ENCODE measurements around the gene PLCB2. TPM values are rescaled to one million over a fixed set of nuclear protein-coding genes. Genes with fewer than 3 reads are reported as not detected.

PLCB2 gene
- polyA plus RNA-seq, 1 of the 3 experiments (the other 2 are of a cell fraction), result 0.15 TPM

GRCh38 chr15:40348474-40348870 lies 40.7 kb upstream of the PLCB2 start:
- ChIA-PET POLR2A (no interaction called here), CTCF (interaction anchor here (70.6 kb wide), 1 partner anchor 34 kb away, joined by 2194 read pairs; the partner anchor contains the start of genes ANKRD63, CCDC9B, INAFM2 and PLCB2)

DNA sequence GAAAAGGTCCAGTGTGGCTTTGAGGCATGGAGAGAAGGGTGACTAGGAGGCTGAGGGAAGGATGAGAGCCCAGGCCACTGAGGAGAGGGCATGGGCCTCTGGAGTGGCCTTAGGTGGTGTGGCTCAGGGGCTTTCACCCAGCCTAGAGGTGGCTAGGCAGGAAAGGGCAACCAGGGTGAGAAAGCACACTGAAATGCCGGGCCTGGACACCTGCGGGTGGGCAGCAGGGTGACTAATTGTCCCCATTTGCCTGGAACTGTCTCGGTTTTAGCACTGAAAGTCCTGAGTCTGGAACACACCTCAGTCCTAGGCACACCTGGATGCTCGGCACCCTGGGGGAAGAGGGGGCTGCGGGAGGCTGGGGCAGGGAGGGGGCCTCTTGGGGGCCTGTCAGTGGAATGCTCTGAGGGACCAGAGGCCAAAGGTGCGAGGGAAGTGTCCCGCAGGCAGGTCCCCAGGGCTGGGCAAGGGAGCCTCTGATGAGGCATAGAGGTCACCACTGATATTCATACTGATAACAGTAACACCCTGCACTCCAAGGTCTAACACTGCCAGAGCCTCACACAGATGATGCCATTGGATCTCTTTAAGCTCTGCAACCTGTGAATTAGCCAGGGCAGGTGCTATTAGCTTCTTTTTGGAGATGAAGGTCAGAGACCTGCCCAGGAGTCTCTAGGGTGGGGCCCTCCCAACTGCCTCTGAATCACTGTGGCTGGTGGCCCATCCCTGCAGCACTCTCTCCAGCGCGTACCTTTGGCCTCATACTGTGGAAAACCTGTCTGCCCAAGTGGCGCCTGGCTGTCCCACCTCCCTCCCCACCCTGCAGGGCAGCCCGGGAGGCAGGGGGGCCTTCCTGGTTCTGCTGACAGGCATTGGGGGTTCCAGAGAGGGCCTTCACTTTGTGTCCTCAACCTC lies 40.1 kb upstream of the PLCB2 start:
- no peak overlapping the region for H3K4me2 ChIP-seq
- WGBS (ENCODE audit: low lambda C conversion rate), result 79% methylated on average over 7 of the region's 11 CpGs
- H3K9me2 ChIP-seq, result no peaks in the 10 kb centered on the region
- no peak overlapping the region for H3K9ac ChIP-seq
- H3K79me2 ChIP-seq (ENCODE audit: insufficient read depth), result no peaks in the 10 kb centered on the region
- no peaks in the 10 kb centered on the region for H4K20me1 ChIP-seq (ENCODE audit: insufficient read depth)
- no peak overlapping the region for H3K4me3 ChIP-seq (ENCODE audit: low read depth in 2 of 2, low read length in 1 of 2)
- H3K4me1 ChIP-seq (ENCODE audit: control insufficient read depth in 1 of 2, insufficient read depth in 2 of 2, low read depth in 1 of 2, low read length in 1 of 2), result peaks cover 11 to 15% of the 10 kb centered on the region in 2 experiments; a peak in 3 of 4 replicates
- H3K27ac ChIP-seq (ENCODE audit: low read depth in 2 of 2, low read length in 1 of 2), result no peak overlapping the region
- no peak overlapping the region for H2AFZ ChIP-seq (ENCODE audit: low read depth)
- no peaks in the 10 kb centered on the region for H3K36me3 ChIP-seq (replicated peaks in 1 of 2; ENCODE audit: control insufficient read depth in 1 of 2, insufficient read depth in 2 of 2, low read length in 1 of 2)
- TF ChIP-seq RCOR1 (IDR thresholded peaks at IDR 0.05; ENCODE audit: low read length) (no peak), IRF3 (IDR thresholded peaks at IDR 0.05; ENCODE audit: low read depth, low read length) (no peak), ZBTB33 (IDR thresholded peaks at IDR 0.05; ENCODE audit: borderline replicate concordance, low read depth) (no peak), POLR2AphosphoS5 (IDR thresholded peaks at IDR 0.05; ENCODE audit: low read depth, low read length) (no peak)
- no peaks in the 10 kb centered on the region for H3K9me3 ChIP-seq
- no peaks in the 10 kb centered on the region for H3K27me3 ChIP-seq (ENCODE audit: insufficient read depth)
- DNase-seq, result no peak
- ChIA-PET CTCF (interaction anchor here (66.3 to 70.6 kb wide), 2 partner anchors 6 to 34 kb away, joined by 2194 read pairs; partner anchors contain the start of genes ANKRD63, CCDC9B, DISP2 and INAFM2), POLR2A (interaction anchor here (0.6 kb wide), 1 partner anchor 69 kb away, joined by 4 read pairs; no protein-coding TSS in a partner anchor)
- peaks cover 16% of the 10 kb centered on the region for H3F3A ChIP-seq (replicated peaks; ENCODE audit: insufficient read depth)

More at GRCh38 chr15:40348474-40348870, 40.7 kb upstream of the PLCB2 start:
- WGBS (ENCODE audit: low lambda C conversion rate), result 92% methylated on average over 3 of the region's 5 CpGs
- H4K20me1 ChIP-seq (ENCODE audit: insufficient read depth), result no peaks in the 10 kb centered on the region
- no peaks in the 10 kb centered on the region for H3K79me2 ChIP-seq (ENCODE audit: insufficient read depth)
- no peak overlapping the region for H2AFZ ChIP-seq (ENCODE audit: low read depth)
- H3K4me2 ChIP-seq, result no peak overlapping the region
- peaks cover 9 to 11% of the 10 kb centered on the region in 2 experiments; a peak in 3 of 4 replicates for H3K4me1 ChIP-seq (ENCODE audit: control insufficient read depth in 1 of 2, insufficient read depth in 2 of 2, low read depth in 1 of 2, low read length in 1 of 2)
- no peaks in the 10 kb centered on the region for H3K9me2 ChIP-seq
- no peak for DNase-seq
- H3K27me3 ChIP-seq (ENCODE audit: insufficient read depth), result no peaks in the 10 kb centered on the region
- H3K27ac ChIP-seq (ENCODE audit: low read depth in 2 of 2, low read length in 1 of 2), result no peak overlapping the region
- TF ChIP-seq TEAD4 (IDR thresholded peaks at IDR 0.05; ENCODE audit: borderline replicate concordance, insufficient read depth), result no peak
- no peak for TF ChIP-seq FOSL2 (IDR thresholded peaks at IDR 0.05; ENCODE audit: borderline replicate concordance, low read depth)
- TF ChIP-seq EZH2phosphoT487 (IDR thresholded peaks at IDR 0.05; ENCODE audit: borderline replicate concordance, low read depth), result no peak
- TF ChIP-seq FOXM1 (IDR thresholded peaks at IDR 0.05; ENCODE audit: low read depth), result no peak
- TF ChIP-seq ELF1 (IDR thresholded peaks at IDR 0.05), result no peak
- no peak for TF ChIP-seq GATA2 (CRISPR knock-in tag; IDR thresholded peaks at IDR 0.05)
- no peak for TF ChIP-seq POLR2AphosphoS5 (IDR thresholded peaks at IDR 0.05; ENCODE audit: low read depth, low read length)
- TF ChIP-seq FOXJ3 (CRISPR knock-in tag; IDR thresholded peaks at IDR 0.05), result no peak
- no peak for TF ChIP-seq YY1 (IDR thresholded peaks at IDR 0.05; ENCODE audit: low read depth)
- TF ChIP-seq TCF12 (IDR thresholded peaks at IDR 0.05), result no peak
- TF ChIP-seq JUND (IDR thresholded peaks at IDR 0.05), result no peak
- no peak for TF ChIP-seq NFIC (IDR thresholded peaks at IDR 0.05; ENCODE audit: borderline replicate concordance)
- TF ChIP-seq USF2 (IDR thresholded peaks at IDR 0.05; ENCODE audit: borderline replicate concordance, low read depth, low read length), result no peak
- TF ChIP-seq EP300 (IDR thresholded peaks at IDR 0.05; ENCODE audit: borderline replicate concordance in 1 of 2, low read depth in 1 of 2, low read length in 1 of 2), result no peak
- no peak for TF ChIP-seq IRF3 (IDR thresholded peaks at IDR 0.05; ENCODE audit: low read depth, low read length)
- no peak for TF ChIP-seq SIN3A (IDR thresholded peaks at IDR 0.05; ENCODE audit: borderline replicate concordance, low read depth, low read length)
- TF ChIP-seq RFX5 (IDR thresholded peaks at IDR 0.05; ENCODE audit: low read length), result no peak
- H3K4me3 ChIP-seq (ENCODE audit: low read depth in 2 of 2, low read length in 1 of 2), result no peak overlapping the region
- no peaks in the 10 kb centered on the region for H3K36me3 ChIP-seq (replicated peaks in 1 of 2; ENCODE audit: control insufficient read depth in 1 of 2, insufficient read depth in 2 of 2, low read length in 1 of 2)
- H3F3A ChIP-seq (replicated peaks; ENCODE audit: insufficient read depth), result peaks cover 11% of the 10 kb centered on the region
- H3K9me3 ChIP-seq, result no peaks in the 10 kb centered on the region
- no peak overlapping the region for H3K9ac ChIP-seq

Measured in SK-N-SH (cell line).